ENCODE measurements around the gene BORCS8. TPM values are rescaled to one million over a fixed set of nuclear protein-coding genes. Genes with fewer than 3 reads are reported as not detected.

The BORCS8 gene
- total and polyA plus RNA-seq, 2 of the 13 experiments (the other 11 are each of a cell fraction or from before 2014, with no cell fraction given), result 9.6 to 13.3 TPM

- peak; percentile 73; the same call in 1 of the 2 replicates for TF ChIP-seq ERF (CRISPR knock-in tag; IDR thresholded peaks at IDR 0.05)
- no peak for TF ChIP-seq ZNF512B (CRISPR knock-in tag; IDR thresholded peaks at IDR 0.05; ENCODE audit: borderline replicate concordance)
- peak; percentile 90 for TF ChIP-seq HCFC1 (IDR thresholded peaks at IDR 0.05; ENCODE audit: low read depth, low read length)
- no peak for TF ChIP-seq ZNF556 (CRISPR knock-in tag; IDR thresholded peaks at IDR 0.05; ENCODE audit: borderline replicate concordance)
- no peak for TF ChIP-seq CREBL2 (CRISPR knock-in tag; IDR thresholded peaks at IDR 0.05; ENCODE audit: borderline replicate concordance)
- TF ChIP-seq ZNF574 (CRISPR knock-in tag; IDR thresholded peaks at IDR 0.05), result peak; percentile 73
- no peak for TF ChIP-seq ZNF121 (CRISPR knock-in tag; IDR thresholded peaks at IDR 0.05)
- no peak for TF ChIP-seq JARID2 (CRISPR knock-in tag; IDR thresholded peaks at IDR 0.05; ENCODE audit: insufficient replicate concordance)
- TF ChIP-seq KMT2A (CRISPR knock-in tag; IDR thresholded peaks at IDR 0.05), result 0 out of 2 replicates have a peak, but pooled peaks have one; percentile 31
- peak; percentile 68; the same call in 1 of the 2 replicates for TF ChIP-seq ZNF142 (CRISPR knock-in tag; IDR thresholded peaks at IDR 0.05)
- TF ChIP-seq POLR2G (IDR thresholded peaks at IDR 0.05; ENCODE audit: low read depth, low read length), result peak; percentile 91
- 0 out of 2 replicates have a peak, but pooled peaks have one; percentile 57 for TF ChIP-seq SALL2 (CRISPR knock-in tag; IDR thresholded peaks at IDR 0.05)
- TF ChIP-seq ZNF446 (CRISPR knock-in tag; IDR thresholded peaks at IDR 0.05), result no peak
- TF ChIP-seq POGZ (CRISPR knock-in tag; IDR thresholded peaks at IDR 0.05), result peak; percentile 36; the same call in 1 of the 2 replicates
- TF ChIP-seq HHEX (CRISPR knock-in tag; IDR thresholded peaks at IDR 0.05), result no peak
- TF ChIP-seq HNRNPLL (IDR thresholded peaks at IDR 0.05; ENCODE audit: low read depth, low read length, poor library complexity, severe bottlenecking), result no peak
- TF ChIP-seq NFYB (CRISPR knock-in tag; IDR thresholded peaks at IDR 0.05), result peak; percentile 100
These were observed 53.6 kb downstream of the BORCS8 start, which contains the start of gene TMEM161A (continued) for GRCh38 chr19:19138109-19138981.
